ENCODE data around the gene RALGPS1.

RALGPS1 gene

GRCh38 chr9:127195976-127196825 is 281.6 kb downstream of the RALGPS1 start:
- no peak for DNase-seq

GRCh38 chr9:127196826-127197145 is 282.2 kb downstream of the RALGPS1 start:
- DNase-seq, result no peak

GRCh38 chr9:127197186-127197860 is 282.7 kb downstream of the RALGPS1 start:
- DNase-seq, result no peak

GRCh38 chr9:127197861-127198430 is 283.4 kb downstream of the RALGPS1 start:
- no peak for DNase-seq

GRCh38 chr9:127198587-127198986 is 284.0 kb downstream of the RALGPS1 start:
- DNase-seq, result no peak

GRCh38 chr9:127199001-127199791 is 284.6 kb downstream of the RALGPS1 start:
- peak; percentile 86 for DNase-seq

- DNase-seq, result no peak
Measured at GRCh38 chr9:127200106-127200862, 285.7 kb downstream of the RALGPS1 start.

- no peak for DNase-seq
Measured at GRCh38 chr9:127201071-127201541, 286.5 kb downstream of the RALGPS1 start.

GRCh38 chr9:127201731-127202130 is 287.1 kb downstream of the RALGPS1 start:
- DNase-seq, result no peak

- no peak for DNase-seq
Measured at GRCh38 chr9:127202461-127203169, 288.0 kb downstream of the RALGPS1 start.

GRCh38 chr9:127203681-127204327 is 289.2 kb downstream of the RALGPS1 start:
- DNase-seq, result no peak

- DNase-seq, result peak; percentile 13
Measured at GRCh38 chr9:127204771-127205470, 290.3 kb downstream of the RALGPS1 start.

- no peak for DNase-seq
Measured at GRCh38 chr9:127205952-127206351, 291.4 kb downstream of the RALGPS1 start.

- DNase-seq, result no peak
Measured at GRCh38 chr9:127206666-127207065, 292.1 kb downstream of the RALGPS1 start.

GRCh38 chr9:127207734-127208410 is 293.3 kb downstream of the RALGPS1 start:
- DNase-seq, result no peak

- no peak for DNase-seq
Measured at GRCh38 chr9:127208416-127208815, 293.8 kb downstream of the RALGPS1 start.

GRCh38 chr9:127209220-127209619 is 294.6 kb downstream of the RALGPS1 start:
- DNase-seq, result no peak

- no peak for DNase-seq
Measured at GRCh38 chr9:127209948-127210640, 295.5 kb downstream of the RALGPS1 start.
